Lower leg skin (tissue), 4 donors: Measurements from ENCODE around the gene DTWD2. TPM values are rescaled to one million over a fixed set of nuclear protein-coding genes. Genes with fewer than 3 reads are reported as not detected.

ENCODE experiments used
- DNase-seq, 2 donors: peaks; one replicate each; pipeline ENCODE4 v3.0.0-alpha.2; 2019; ENCODE audit warnings: low spot score in 2 of 2
- H3K4me3 ChIP-seq: fragments of 200-600 bp; sonication (generic); 2 replicates; pipeline ENCODE4 v1.5.1; 2017; ENCODE audit warnings: mild to moderate bottlenecking, low read depth; ENCODE audit not compliant: poor library complexity, severe bottlenecking
- CTCF ChIP-seq, 3 donors: fragments of 450-650 bp; IDR thresholded peaks; one replicate each; pipeline ENCODE4 v1.5.1; 2016; ENCODE audit warnings: antibody characterized with exemption in 3 of 3, mild to moderate bottlenecking in 3 of 3, moderate library complexity in 2 of 3
- POLR2A ChIP-seq, 2 donors: fragments of 450-650 bp; IDR thresholded peaks; one replicate each; pipeline ENCODE4 v1.6.1; 2016 to 2017; ENCODE audit warnings: antibody characterized with exemption in 2 of 2, mild to moderate bottlenecking in 1 of 2, moderate library complexity in 1 of 2
- WGBS, 2 donors: methylation state at CpG; one replicate each; pipeline ENCODE4 v1.1.5; 2018; 5-methylcytosine and 5-hydroxymethylcytosine counted together
- intact Hi-C: fragments of 100-400 bp; cut with DNase I; formaldehyde crosslinking; loops from one replicate; pipeline ENCODE4 v1.15.0; 2023; ENCODE audit warnings: low total_unique reads
- microRNA-seq, 2 donors: library from miRNA; unstranded; fragments of <30 nt; microRNA quantifications; one replicate each; pipeline ENCODE4, GENCODE V29; 2016; ENCODE audit warnings: borderline replicate concordance in 2 of 2, borderline number of aligned reads in 1 of 2
- total RNA-seq, 4 donors: library from RNA; depleted of rRNA; stranded (reverse); fragments of >200 nt; gene quantifications; one replicate each; pipeline ENCODE4 v1.1.0, GENCODE V29; 2016

Gene DTWD2
- total RNA-seq, 4 donors from 2014 or later = 4.8 to 15.6 (median 9.4) TPM

- H3K4me3 ChIP-seq = no peak overlapping the region
- 28 to 31% methylated on average over 7 of the region's 7 CpGs for WGBS, 2 donors
- peak in 1 of 3 donors; percentile 29 for TF ChIP-seq CTCF (IDR thresholded peaks at IDR 0.05)
- no peak for TF ChIP-seq POLR2A (IDR thresholded peaks at IDR 0.05)
- peak in 1 of 2 donors; percentile 30 for DNase-seq
- intact Hi-C loops = no loop called here
Measured at GRCh38 chr5:118791926-118792734, 196.2 kb downstream of the DTWD2 start.

GRCh38 chr5:118789366-118789765 is 199.0 kb downstream of the DTWD2 start:
- DNase-seq = no peak
- TF ChIP-seq CTCF (IDR thresholded peaks at IDR 0.05) (no peak), POLR2A (IDR thresholded peaks at IDR 0.05) (no peak)
- no peak overlapping the region for H3K4me3 ChIP-seq
- intact Hi-C loops = no loop called here

GRCh38 chr5:118788351-118788750 is 200.0 kb downstream of the DTWD2 start:
- no peak overlapping the region for H3K4me3 ChIP-seq
- TF ChIP-seq POLR2A (IDR thresholded peaks at IDR 0.05) (no peak), CTCF (IDR thresholded peaks at IDR 0.05) (no peak)
- intact Hi-C loops = no loop called here
- 90 to 96% methylated on average over 2 of the region's 2 CpGs for WGBS, 2 donors
- DNase-seq = no peak

Small RNA genes within 50 kb of the gene (microRNA-seq; reads per million reads assigned to microRNA genes)
- 0 reads per million in 2 donors for gene MIR1244-2

Other genes with a start within 250 kb of the DTWD2 start
- 10 to 100 TPM; 34.7 to 52.4 (median 36.6) TPM for gene DMXL1, start 82.5 kb upstream of the DTWD2 start, total RNA-seq